Endothelial cell of umbilical vein (primary cell): Measurements from ENCODE around the gene SEC14L1. TPM values are rescaled to one million over a fixed set of nuclear protein-coding genes. Genes with fewer than 3 reads are reported as not detected.
A peak's percentile ranks its signal among the peaks of the same experiment; 100 is the strongest.

Experiments
- BruUV-seq: library from RNA; stranded (reverse); fragments of 400-500 nt; replicated peaks from 2 replicates; lab custom pipeline; 2021; lab: Mats Ljungman, UMichigan
- CTCF ChIA-PET: fragments of 300-600, 350-600 bp; sonication (Branson Sonifier 250); formaldehyde crosslinking; loops from one replicate; lab custom pipeline; 2021; ENCODE audit warnings: antibody characterized with exemption, inconsistent platforms; lab: Charles Lee
- POLR2A ChIA-PET: fragments of 300-600, 350-600 bp; sonication (Branson Sonifier 250); formaldehyde crosslinking; loops from one replicate; lab custom pipeline; 2021; ENCODE audit warnings: antibody characterized with exemption, inconsistent platforms; lab: Charles Lee
- DNase-seq: peaks from one replicate; pipeline ENCODE4 v3.0.0-alpha.2; 2011; ENCODE audit warnings: low read depth, low spot score
- FAIRE-seq: peaks from 2 replicates; lab custom pipeline; 2011; peaks lifted over from hg19 to GRCh38; lab: Jason Lieb, UNC
- H2AFZ ChIP-seq: 2 replicates; pipeline ENCODE4 v1.6.0; 2012; ENCODE audit warnings: low read depth, low read length, control low read depth, inconsistent platforms
- H3K27ac ChIP-seq: 2 replicates; pipeline ENCODE4 v1.5.1; 2011; ENCODE audit warnings: low read depth, mild to moderate bottlenecking, control low read depth, low read length, moderate library complexity; ENCODE audit not compliant: insufficient read depth
- H3K27me3 ChIP-seq, 2 experiments: 2 replicates each; pipeline versions ENCODE4 v1.6.0 to v1.6.1; 2011; ENCODE audit warnings: low read length in 2 of 2, mixed read lengths in 1 of 2; ENCODE audit not compliant: control insufficient read depth in 2 of 2, insufficient read depth in 2 of 2
- H3K36me3 ChIP-seq, 2 experiments: 2 replicates in 1 of 2; 3 replicates in 1 of 2; pipeline ENCODE4 v1.5.1; 2011; ENCODE audit warnings: low read length in 2 of 2, mild to moderate bottlenecking in 1 of 2, moderate library complexity in 1 of 2; ENCODE audit not compliant: control insufficient read depth in 2 of 2, insufficient read depth in 2 of 2; ENCODE audit errors: extremely low read depth in 1 of 2
- H3K4me1 ChIP-seq: 3 replicates; pipeline ENCODE4 v1.5.1; 2011; ENCODE audit warnings: mild to moderate bottlenecking, low read length; ENCODE audit not compliant: control insufficient read depth, insufficient read depth; ENCODE audit errors: extremely low read depth
- H3K4me2 ChIP-seq: 2 replicates; pipeline ENCODE4 v1.6.1; 2011; ENCODE audit warnings: low read length, control low read depth, mixed read lengths; ENCODE audit not compliant: insufficient read depth
- H3K4me3 ChIP-seq, 3 experiments: fragments of 200-600 bp in 1 of 3; sonication (generic), shearing (Covaris generic) in 1 of 3; replicated peaks in 1 of 3; 2 replicates each; pipeline ENCODE4 v1.5.1; 2011 to 2016; ENCODE audit warnings: control low read depth in 3 of 3, low read length in 3 of 3, mild to moderate bottlenecking in 2 of 3, inconsistent platforms in 1 of 3, low read depth in 1 of 3, moderate library complexity in 1 of 3; ENCODE audit not compliant: insufficient read depth in 1 of 3
- H3K79me2 ChIP-seq: 2 replicates; pipeline ENCODE4 v1.6.0; 2012; ENCODE audit warnings: low read length, inconsistent platforms; ENCODE audit not compliant: control insufficient read depth, insufficient read depth
- H3K9ac ChIP-seq: replicated peaks from 2 replicates; pipeline ENCODE3; 2011; ENCODE audit warnings: low read length, control low read depth; ENCODE audit not compliant: insufficient read depth; ENCODE audit errors: extremely low read depth
- H3K9me1 ChIP-seq: replicated peaks from 3 replicates; pipeline ENCODE4 v1.6.0; 2011; ENCODE audit warnings: mild to moderate bottlenecking, low read length; ENCODE audit not compliant: control insufficient read depth, insufficient read depth; ENCODE audit errors: extremely low read depth
- H3K9me3 ChIP-seq: replicated peaks from 2 replicates; pipeline ENCODE4 v1.5.1; 2012; ENCODE audit warnings: low read length, inconsistent platforms; ENCODE audit not compliant: control insufficient read depth, insufficient read depth
- H4K20me1 ChIP-seq: replicated peaks from 2 replicates; pipeline ENCODE3; 2011; ENCODE audit warnings: mild to moderate bottlenecking, low read length; ENCODE audit not compliant: control insufficient read depth, insufficient read depth; ENCODE audit errors: extremely low read depth
- EZH2 ChIP-seq: IDR thresholded peaks from 2 replicates; pipeline ENCODE4 v1.6.1; 2012; ENCODE audit warnings: borderline replicate concordance, low read depth, mild to moderate bottlenecking, moderate library complexity, low read length, inconsistent platforms; ENCODE audit not compliant: severe bottlenecking
- FOS ChIP-seq: IDR thresholded peaks from 2 replicates; pipeline ENCODE4 v1.6.1; 2011; ENCODE audit warnings: mild to moderate bottlenecking, low read length, moderate library complexity, borderline replicate concordance; ENCODE audit not compliant: insufficient read depth
- GATA2 ChIP-seq: IDR thresholded peaks from 2 replicates; pipeline ENCODE4 v1.7.0; 2011; ENCODE audit warnings: low read depth, mild to moderate bottlenecking, moderate library complexity, mixed read lengths, low read length; ENCODE audit not compliant: insufficient read length, insufficient read depth
- JUN ChIP-seq: IDR thresholded peaks from 2 replicates; pipeline ENCODE4 v1.6.1; 2011; ENCODE audit warnings: borderline replicate concordance, low read depth; ENCODE audit not compliant: insufficient read length, insufficient read depth
- MAX ChIP-seq: IDR thresholded peaks from 2 replicates; pipeline ENCODE4 v1.6.1; 2011; ENCODE audit not compliant: insufficient read depth, insufficient read length
- dilution Hi-C: fragments of 300-500 bp; cut with MboI; formaldehyde crosslinking; loops from one replicate; pipeline ENCODE4 v1.15.0; 2019; ENCODE audit warnings: low sequenced_read_pairs; ENCODE audit not compliant: extremely low pct_ligation_motif_present
- intact Hi-C: fragments of 100-400 bp; cut with micrococcal nuclease; formaldehyde crosslinking; loops from one replicate; pipeline ENCODE4 v1.10.0; 2022
- polyA plus RNA-seq, 4 experiments: library from polyadenylated mRNA; depleted of rRNA in 3 of 4; stranded (reverse) in 3 of 4; unstranded in 1 of 4; fragments of >200 nt; gene quantifications; 2 replicates each; pipeline versions ENCODE4 v1.2.1 to v1.2.3, GENCODE V29; 2011 to 2012; ENCODE audit warnings: missing spikeins in 1 of 4
- total RNA-seq: library from RNA; stranded (reverse); gene quantifications from 2 replicates; pipeline ENCODE4 v1.2.3, GENCODE V29; 2021
- TF ChIP-seq, protein P1 (sequence below), 2 donors: IDR thresholded peaks; 1 replicate in 1 of 2; 2 replicates in 1 of 2; pipeline ENCODE4 v1.5.1; 2011; ENCODE audit warnings: low read length in 2 of 2, mild to moderate bottlenecking in 2 of 2, moderate library complexity in 2 of 2, control low read depth in 1 of 2, inconsistent platforms in 1 of 2, low read depth in 1 of 2; ENCODE audit not compliant: insufficient read depth in 1 of 2; ENCODE audit errors: extremely low read depth in 1 of 2

Gene SEC14L1
- total and polyA plus RNA-seq, 2 donors (not counting 3 experiments of a cell fraction or from before 2014, with no cell fraction given) = 215 to 631 TPM

- Histone ChIP-seq H2AFZ (peak overlapping the region; percentile 61), H3K36me3 (no peaks in the 10 kb centered on the region), H3K9me1 (no peaks in the 10 kb centered on the region), H3K4me1 (peaks cover 9% of the 10 kb centered on the region), H3K27me3 (no peaks in the 10 kb centered on the region), H3K4me3 (peak overlapping the region in 1 of 3 experiments; percentile 62), H3K27ac (no peak overlapping the region), H3K9ac (no peak overlapping the region), H3K9me3 (no peaks in the 10 kb centered on the region), H3K4me2 (no peak overlapping the region), H4K20me1 (no peaks in the 10 kb centered on the region), H3K79me2 (no peaks in the 10 kb centered on the region)
- BruUV-seq = no TSS peak
- ChIA-PET POLR2A (no interaction called here), CTCF (interaction anchor here (0.6 to 2.8 kb wide), 7 partner anchors 12 to 192 kb away, joined by 3 to 17 read pairs (median 4); no protein-coding TSS in a partner anchor)
- dilution Hi-C loops = no loop called here
- DNase-seq = no peak
- FAIRE-seq = no peak
- TF ChIP-seq FOS = no peak
- TF ChIP-seq GATA2 = no peak
- TF ChIP-seq EZH2 = no peak
- no peak for TF ChIP-seq JUN
- intact Hi-C loops = loop anchor here (1.0 to 5.0 kb wide), 3 partner anchors 161 to 380 kb away; partner anchors contain the start of gene MGAT5B
Measured at GRCh38 chr17:77247609-77248008, 106.8 kb downstream of the SEC14L1 start.

GRCh38 chr17:77248216-77249114 is 107.7 kb downstream of the SEC14L1 start:
- no peaks in the 10 kb centered on the region for H3K27me3 ChIP-seq
- H3K79me2 ChIP-seq = no peaks in the 10 kb centered on the region
- ChIA-PET POLR2A (no interaction called here), CTCF (interaction anchor here (0.6 to 2.8 kb wide), 7 partner anchors 13 to 192 kb away, joined by 3 to 17 read pairs (median 4); no protein-coding TSS in a partner anchor)
- no peak overlapping the region for H3K4me2 ChIP-seq
- FAIRE-seq = no peak
- no peaks in the 10 kb centered on the region for H3K36me3 ChIP-seq
- H2AFZ ChIP-seq = no peak overlapping the region
- no peak overlapping the region for H3K9ac ChIP-seq
- dilution Hi-C loops = no loop called here
- no peaks in the 10 kb centered on the region for H4K20me1 ChIP-seq
- H3K4me3 ChIP-seq = no peak overlapping the region
- H3K9me3 ChIP-seq = no peaks in the 10 kb centered on the region
- H3K9me1 ChIP-seq = no peaks in the 10 kb centered on the region
- no peak for DNase-seq
- BruUV-seq = no TSS peak
- intact Hi-C loops = loop anchor here (5.0 kb wide), 1 partner anchor 381 kb away; the partner anchor contains the start of gene MGAT5B
- H3K4me1 ChIP-seq = peaks cover 9% of the 10 kb centered on the region
- TF ChIP-seq JUN (no peak), MAX (no peak)
- TF ChIP-seq, protein P1, sequence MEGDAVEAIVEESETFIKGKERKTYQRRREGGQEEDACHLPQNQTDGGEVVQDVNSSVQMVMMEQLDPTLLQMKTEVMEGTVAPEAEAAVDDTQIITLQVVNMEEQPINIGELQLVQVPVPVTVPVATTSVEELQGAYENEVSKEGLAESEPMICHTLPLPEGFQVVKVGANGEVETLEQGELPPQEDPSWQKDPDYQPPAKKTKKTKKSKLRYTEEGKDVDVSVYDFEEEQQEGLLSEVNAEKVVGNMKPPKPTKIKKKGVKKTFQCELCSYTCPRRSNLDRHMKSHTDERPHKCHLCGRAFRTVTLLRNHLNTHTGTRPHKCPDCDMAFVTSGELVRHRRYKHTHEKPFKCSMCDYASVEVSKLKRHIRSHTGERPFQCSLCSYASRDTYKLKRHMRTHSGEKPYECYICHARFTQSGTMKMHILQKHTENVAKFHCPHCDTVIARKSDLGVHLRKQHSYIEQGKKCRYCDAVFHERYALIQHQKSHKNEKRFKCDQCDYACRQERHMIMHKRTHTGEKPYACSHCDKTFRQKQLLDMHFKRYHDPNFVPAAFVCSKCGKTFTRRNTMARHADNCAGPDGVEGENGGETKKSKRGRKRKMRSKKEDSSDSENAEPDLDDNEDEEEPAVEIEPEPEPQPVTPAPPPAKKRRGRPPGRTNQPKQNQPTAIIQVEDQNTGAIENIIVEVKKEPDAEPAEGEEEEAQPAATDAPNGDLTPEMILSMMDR (IDR thresholded peaks at IDR 0.05; ENCODE audit: extremely low read depth in 1 of 2, insufficient read depth in 1 of 2, low read depth in 1 of 2, low read length in 2 of 2) = no peak
- no peak overlapping the region for H3K27ac ChIP-seq
